ENCODE results near the gene LDAH. TPM values are rescaled to one million over a fixed set of nuclear protein-coding genes. Genes with fewer than 3 reads are reported as not detected.
"Not testable (repeated sequence)": the region's sequence is repeated elsewhere in the genome, so short reads cannot be mapped to it uniquely, and the experiment has no call there.

The LDAH gene
- total RNA-seq, 1 donor from 2014 or later: 24.9 TPM

DNA sequence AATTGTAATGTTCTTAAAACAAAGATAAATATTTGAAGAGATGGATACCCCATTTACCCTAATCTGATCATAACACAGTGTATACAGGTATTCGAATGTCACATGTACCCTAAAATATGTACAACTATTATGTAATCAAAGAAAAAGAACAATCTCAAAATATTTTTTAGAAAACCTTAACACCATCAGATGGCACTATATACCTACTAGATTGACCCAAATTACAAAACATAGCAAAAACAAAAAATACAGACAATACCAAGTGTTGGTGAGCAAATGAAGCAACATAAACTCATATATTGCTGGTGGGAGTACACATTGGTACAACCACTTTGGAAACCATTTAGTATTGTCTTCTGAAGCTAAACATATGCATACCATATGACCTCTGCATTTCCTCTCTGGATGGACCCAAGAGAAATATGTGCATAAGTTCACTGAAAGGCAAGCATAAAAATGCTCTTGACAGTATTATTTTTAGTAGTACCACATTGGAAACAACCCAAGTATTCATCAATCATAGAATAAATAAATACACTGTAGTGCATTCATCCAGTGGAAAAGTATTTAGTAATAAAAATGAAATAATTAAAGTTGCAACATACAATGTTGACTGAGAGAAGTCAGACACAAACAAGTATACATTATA lies 100.2 kb downstream of the LDAH start:
- H3K27me3 ChIP-seq (ENCODE audit: control insufficient read depth, insufficient read depth, low read length): no peaks in the 10 kb centered on the region
- DNase-seq (ENCODE audit: low read depth): no peak
- H3K36me3 ChIP-seq (ENCODE audit: control insufficient read depth, insufficient read depth, low read length): no peaks in the 10 kb centered on the region
- TF ChIP-seq, protein P1, sequence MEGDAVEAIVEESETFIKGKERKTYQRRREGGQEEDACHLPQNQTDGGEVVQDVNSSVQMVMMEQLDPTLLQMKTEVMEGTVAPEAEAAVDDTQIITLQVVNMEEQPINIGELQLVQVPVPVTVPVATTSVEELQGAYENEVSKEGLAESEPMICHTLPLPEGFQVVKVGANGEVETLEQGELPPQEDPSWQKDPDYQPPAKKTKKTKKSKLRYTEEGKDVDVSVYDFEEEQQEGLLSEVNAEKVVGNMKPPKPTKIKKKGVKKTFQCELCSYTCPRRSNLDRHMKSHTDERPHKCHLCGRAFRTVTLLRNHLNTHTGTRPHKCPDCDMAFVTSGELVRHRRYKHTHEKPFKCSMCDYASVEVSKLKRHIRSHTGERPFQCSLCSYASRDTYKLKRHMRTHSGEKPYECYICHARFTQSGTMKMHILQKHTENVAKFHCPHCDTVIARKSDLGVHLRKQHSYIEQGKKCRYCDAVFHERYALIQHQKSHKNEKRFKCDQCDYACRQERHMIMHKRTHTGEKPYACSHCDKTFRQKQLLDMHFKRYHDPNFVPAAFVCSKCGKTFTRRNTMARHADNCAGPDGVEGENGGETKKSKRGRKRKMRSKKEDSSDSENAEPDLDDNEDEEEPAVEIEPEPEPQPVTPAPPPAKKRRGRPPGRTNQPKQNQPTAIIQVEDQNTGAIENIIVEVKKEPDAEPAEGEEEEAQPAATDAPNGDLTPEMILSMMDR (IDR thresholded peaks at IDR 0.05; ENCODE audit: insufficient read depth, low read length, poor library complexity, severe bottlenecking): no peak
- H3K4me3 ChIP-seq (ENCODE audit: low read depth, low read length): no peak overlapping the region

DNA sequence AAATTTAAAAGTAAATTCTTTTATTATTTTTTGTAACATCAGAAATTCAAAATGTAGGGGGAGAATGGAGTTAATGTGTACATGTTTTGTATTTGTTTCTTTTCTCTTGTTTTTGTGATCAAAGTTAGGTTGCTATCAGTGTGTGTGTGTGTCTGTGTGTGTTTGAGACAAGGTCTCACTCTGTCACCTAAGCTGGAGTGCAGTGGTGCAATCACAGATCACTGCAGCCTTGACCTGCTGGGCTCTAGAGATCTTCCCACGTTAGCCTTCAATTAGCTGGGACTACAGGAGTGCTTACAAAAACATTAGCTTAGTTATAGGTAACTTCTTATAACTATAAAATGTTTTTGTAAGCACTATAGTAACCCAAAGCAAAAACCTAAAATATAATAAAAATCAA lies 105.3 kb downstream of the LDAH start:
- Histone ChIP-seq H3K27me3 (ENCODE audit: control insufficient read depth, insufficient read depth, low read length) (no peaks in the 10 kb centered on the region), H3K4me3 (ENCODE audit: low read depth, low read length) (no peak overlapping the region), H3K36me3 (ENCODE audit: control insufficient read depth, insufficient read depth, low read length) (no peaks in the 10 kb centered on the region)
- no peak for DNase-seq (ENCODE audit: low read depth)
- TF ChIP-seq, protein P1 (IDR thresholded peaks at IDR 0.05; ENCODE audit: insufficient read depth, low read length, poor library complexity, severe bottlenecking): no peak

DNA sequence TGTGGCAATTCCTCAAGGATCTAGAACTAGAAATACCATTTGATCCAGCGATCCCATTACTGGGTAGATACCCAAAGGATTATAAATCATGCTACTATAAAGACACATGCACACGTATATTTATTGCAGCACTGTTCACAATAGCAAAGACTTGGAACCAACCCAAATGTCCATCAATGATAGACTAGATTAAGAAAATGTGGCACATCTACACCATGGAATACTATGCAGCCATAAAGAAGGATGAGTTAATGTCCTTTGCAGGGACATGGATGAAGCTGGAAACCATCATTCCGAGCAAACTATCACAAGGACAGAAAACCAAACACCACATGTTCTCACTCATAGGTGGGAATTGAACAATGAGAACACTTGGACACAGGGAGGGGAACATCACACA lies 106.7 kb downstream of the LDAH start:
- H3K27me3 ChIP-seq (ENCODE audit: control insufficient read depth, insufficient read depth, low read length); DNase-seq (ENCODE audit: low read depth); H3K4me3 ChIP-seq (ENCODE audit: low read depth, low read length); H3K36me3 ChIP-seq (ENCODE audit: control insufficient read depth, insufficient read depth, low read length): not testable (repeated sequence)

DNA sequence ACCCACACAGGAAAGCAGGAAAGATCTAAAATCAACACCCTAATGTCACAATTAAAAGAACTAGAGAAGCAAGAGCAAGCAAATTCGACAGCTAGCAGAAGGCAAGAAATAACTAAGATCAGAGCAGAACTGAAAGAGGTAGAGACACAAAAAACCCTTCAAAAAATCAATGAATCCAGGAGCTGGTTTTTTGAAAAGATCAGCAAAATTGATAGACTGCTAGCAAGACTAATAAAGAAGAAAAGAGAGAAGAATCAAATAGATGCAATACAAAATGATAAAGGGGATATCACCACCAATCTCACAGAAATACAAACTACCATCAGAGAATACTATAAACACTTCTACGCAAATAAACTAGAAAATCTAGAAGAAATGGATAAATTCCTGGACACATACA lies 108.5 kb downstream of the LDAH start:
- not testable (repeated sequence) for H3K4me3 ChIP-seq (ENCODE audit: low read depth, low read length); H3K27me3 ChIP-seq (ENCODE audit: control insufficient read depth, insufficient read depth, low read length); H3K36me3 ChIP-seq (ENCODE audit: control insufficient read depth, insufficient read depth, low read length); DNase-seq (ENCODE audit: low read depth)

DNA sequence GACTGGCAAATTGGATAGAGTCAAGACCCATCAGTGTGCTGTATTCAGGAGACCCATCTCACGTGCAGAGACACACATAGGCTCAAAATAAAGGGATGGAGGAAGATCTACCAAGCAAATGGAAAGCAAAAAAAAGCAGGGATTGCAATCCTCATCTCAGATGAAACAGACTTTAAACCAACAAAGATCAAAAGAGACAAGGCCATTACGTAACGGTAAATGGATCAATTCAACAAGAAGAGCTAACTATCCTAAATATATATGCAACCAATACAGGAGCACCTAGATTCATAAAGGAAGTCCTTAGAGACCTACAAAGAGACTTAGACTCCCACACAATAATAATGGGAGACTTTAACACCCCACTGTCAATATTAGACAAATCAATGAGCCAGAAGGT lies 109.3 kb downstream of the LDAH start:
- H3K36me3 ChIP-seq (ENCODE audit: control insufficient read depth, insufficient read depth, low read length); DNase-seq (ENCODE audit: low read depth); H3K4me3 ChIP-seq (ENCODE audit: low read depth, low read length); H3K27me3 ChIP-seq (ENCODE audit: control insufficient read depth, insufficient read depth, low read length): not testable (repeated sequence)

DNA sequence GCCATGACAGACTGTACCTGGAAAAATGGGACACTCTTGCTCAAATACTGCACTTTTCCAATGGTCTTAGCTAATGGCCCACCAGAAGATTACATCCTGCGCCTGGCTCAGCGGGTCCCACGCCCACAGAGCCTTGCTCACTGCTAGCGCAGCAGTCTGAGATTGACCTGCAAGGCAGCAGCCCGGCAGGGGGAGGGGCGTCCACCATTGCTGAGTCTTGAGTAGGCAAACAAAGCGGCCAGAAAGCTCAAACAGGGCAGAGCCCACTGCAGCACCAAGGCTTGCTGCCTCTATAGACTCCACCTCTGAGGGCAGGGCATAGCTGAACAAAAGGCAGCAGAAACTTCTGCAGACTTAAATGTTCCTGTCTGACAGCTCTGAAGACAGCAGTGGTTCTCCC lies 111.3 kb downstream of the LDAH start:
- not testable (repeated sequence) for H3K4me3 ChIP-seq (ENCODE audit: low read depth, low read length); H3K36me3 ChIP-seq (ENCODE audit: control insufficient read depth, insufficient read depth, low read length); DNase-seq (ENCODE audit: low read depth); H3K27me3 ChIP-seq (ENCODE audit: control insufficient read depth, insufficient read depth, low read length)

DNA sequence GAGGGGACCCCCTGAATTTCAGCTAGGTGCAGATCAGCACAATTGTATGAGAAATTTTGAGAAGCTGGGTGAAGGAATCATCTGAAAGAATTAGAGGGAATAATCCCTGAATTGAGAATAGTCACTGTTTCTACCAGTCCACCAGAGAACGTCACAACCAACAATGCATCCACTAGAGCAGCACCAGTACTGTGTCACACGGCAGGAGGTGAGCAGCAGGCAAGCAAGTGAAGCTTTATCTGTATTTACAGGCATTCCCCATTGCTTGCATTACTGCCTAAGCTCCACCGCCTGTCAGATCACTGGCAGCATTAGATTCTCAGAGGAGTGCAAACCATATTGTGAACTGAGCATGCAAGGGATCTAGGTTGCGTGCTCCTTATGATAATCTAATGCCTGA lies 115.3 kb downstream of the LDAH start:
- TF ChIP-seq, protein P1 (IDR thresholded peaks at IDR 0.05; ENCODE audit: insufficient read depth, low read length, poor library complexity, severe bottlenecking): no peak
- Histone ChIP-seq H3K4me3 (ENCODE audit: low read depth, low read length) (no peak overlapping the region), H3K36me3 (ENCODE audit: control insufficient read depth, insufficient read depth, low read length) (no peaks in the 10 kb centered on the region), H3K27me3 (ENCODE audit: control insufficient read depth, insufficient read depth, low read length) (no peaks in the 10 kb centered on the region)
- no peak for DNase-seq (ENCODE audit: low read depth)

DNA sequence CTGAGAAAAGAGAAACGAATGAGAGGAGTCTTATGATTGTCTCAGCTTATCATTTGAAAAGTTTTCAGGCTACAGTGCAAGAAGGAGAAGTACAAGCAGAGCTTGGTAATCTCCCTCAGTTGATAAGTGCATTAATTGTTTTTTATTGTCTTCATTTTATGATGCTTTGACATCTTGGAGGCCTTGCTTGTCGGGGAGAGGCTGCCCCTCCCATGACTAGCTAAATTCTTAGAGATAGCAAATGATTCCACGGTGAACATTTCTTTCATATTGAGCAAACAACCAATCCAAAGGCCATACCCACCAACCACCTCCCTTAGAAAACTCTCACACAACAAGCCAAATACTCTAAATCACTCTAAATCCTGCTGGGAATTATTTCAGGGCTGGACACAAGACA lies 116.1 kb downstream of the LDAH start:
- no peaks in the 10 kb centered on the region for H3K27me3 ChIP-seq (ENCODE audit: control insufficient read depth, insufficient read depth, low read length)
- TF ChIP-seq, protein P1 (IDR thresholded peaks at IDR 0.05; ENCODE audit: insufficient read depth, low read length, poor library complexity, severe bottlenecking): no peak
- no peaks in the 10 kb centered on the region for H3K36me3 ChIP-seq (ENCODE audit: control insufficient read depth, insufficient read depth, low read length)
- no peak overlapping the region for H3K4me3 ChIP-seq (ENCODE audit: low read depth, low read length)
- DNase-seq (ENCODE audit: low read depth): no peak
